GM20000 (cell line): ENCODE measurements around the gene CHST15.

Experiments used
- DNase-seq: peaks from one replicate; pipeline ENCODE4 v3.0.0; 2012; ENCODE audit warnings: low spot score
- CTCF ChIP-seq: IDR thresholded peaks from 2 replicates; pipeline ENCODE4 v1.5.1; 2012; ENCODE audit warnings: mild to moderate bottlenecking, control low read depth; ENCODE audit errors: extremely low read depth, missing control alignments

CHST15 gene

GRCh38 chr10:124066781-124067714 lies 26.4 kb downstream of the CHST15 start:
- no peak for DNase-seq
- TF ChIP-seq CTCF, result no peak

GRCh38 chr10:124066126-124066700 lies 27.2 kb downstream of the CHST15 start:
- TF ChIP-seq CTCF, result no peak
- no peak for DNase-seq

GRCh38 chr10:124065382-124066125 lies 27.8 kb downstream of the CHST15 start:
- TF ChIP-seq CTCF, result no peak
- no peak for DNase-seq

- no peak for DNase-seq
- TF ChIP-seq CTCF, result no peak
Measured at GRCh38 chr10:124064676-124065075, 28.7 kb downstream of the CHST15 start.

- DNase-seq, result no peak
- TF ChIP-seq CTCF, result no peak
Measured at GRCh38 chr10:124063750-124064603, 29.4 kb downstream of the CHST15 start.

- no peak for TF ChIP-seq CTCF
- no peak for DNase-seq
Measured at GRCh38 chr10:124062390-124062789, 31.0 kb downstream of the CHST15 start.
